ENCODE results near the gene EML2.

DNA sequence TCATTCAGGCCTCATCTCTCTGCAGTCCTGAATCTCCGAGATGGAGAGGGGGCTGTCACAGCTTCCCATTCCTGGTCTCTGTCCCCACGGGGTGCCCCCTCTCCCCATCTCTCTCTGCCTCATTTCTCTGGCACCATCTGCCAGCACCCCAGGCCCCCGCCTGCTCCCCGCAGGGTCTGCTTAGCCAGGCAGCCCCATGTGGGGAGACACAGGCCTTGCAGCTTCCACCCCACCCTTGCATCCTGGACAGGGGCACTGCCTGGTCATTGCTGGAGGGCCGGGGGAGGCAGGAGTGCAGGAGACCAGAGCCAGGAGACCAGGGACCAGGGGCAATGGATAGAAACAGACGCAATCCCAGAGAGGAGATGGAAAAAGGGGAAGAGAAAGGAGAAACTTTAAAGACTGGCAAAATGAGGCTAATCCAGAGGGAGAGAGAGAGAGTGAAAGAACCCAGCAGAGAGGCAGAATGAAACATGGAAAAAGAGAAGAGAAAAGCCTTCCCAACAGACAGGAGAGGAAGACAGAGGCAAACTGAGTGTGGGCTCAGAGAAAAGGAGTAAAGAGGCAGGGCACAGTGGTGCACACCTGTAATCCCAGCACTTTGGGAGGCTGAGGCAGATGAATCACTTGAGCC, 20.0 kb upstream of the EML2 start:
- no peak for TF ChIP-seq POLR2A (IDR thresholded peaks at IDR 0.05; ENCODE audit: low read length)
- no peak for TF ChIP-seq GATA1 (IDR thresholded peaks at IDR 0.05; ENCODE audit: low read depth, low read length)

All from erythroblast (primary cell).